D721Med (cell line): Measurements from ENCODE around the gene COL4A1.

Experiments
- DNase-seq: peaks from one replicate; pipeline ENCODE4 v3.0.0; 2011; ENCODE audit warnings: low spot score; ENCODE audit not compliant: insufficient read length
- FAIRE-seq: peaks from 2 replicates; lab custom pipeline; 2011; peaks lifted over from hg19 to GRCh38; lab: Jason Lieb, UNC
- CTCF ChIP-seq: IDR thresholded peaks from 2 replicates; pipeline ENCODE4 v1.5.1; 2012; ENCODE audit warnings: mild to moderate bottlenecking, control low read depth; ENCODE audit not compliant: insufficient read depth; ENCODE audit errors: missing control alignments

The COL4A1 gene

GRCh38 chr13:110297011-110297410 is 9.9 kb downstream of the COL4A1 start:
- no peak for FAIRE-seq
- no peak for TF ChIP-seq CTCF

GRCh38 chr13:110294622-110295021 is 12.3 kb downstream of the COL4A1 start:
- FAIRE-seq (no peak), DNase-seq (no peak)
- no peak for TF ChIP-seq CTCF

More at GRCh38 chr13:110297011-110297410, 9.9 kb downstream of the COL4A1 start:
- DNase-seq, result no peak

- DNase-seq, result no peak
- no peak for FAIRE-seq
- TF ChIP-seq CTCF, result no peak
Measured at GRCh38 chr13:110294146-110294545, 12.8 kb downstream of the COL4A1 start.

- FAIRE-seq (no peak), DNase-seq (no peak)
- TF ChIP-seq CTCF, result no peak
Measured at GRCh38 chr13:110293649-110294048, 13.3 kb downstream of the COL4A1 start.

DNA sequence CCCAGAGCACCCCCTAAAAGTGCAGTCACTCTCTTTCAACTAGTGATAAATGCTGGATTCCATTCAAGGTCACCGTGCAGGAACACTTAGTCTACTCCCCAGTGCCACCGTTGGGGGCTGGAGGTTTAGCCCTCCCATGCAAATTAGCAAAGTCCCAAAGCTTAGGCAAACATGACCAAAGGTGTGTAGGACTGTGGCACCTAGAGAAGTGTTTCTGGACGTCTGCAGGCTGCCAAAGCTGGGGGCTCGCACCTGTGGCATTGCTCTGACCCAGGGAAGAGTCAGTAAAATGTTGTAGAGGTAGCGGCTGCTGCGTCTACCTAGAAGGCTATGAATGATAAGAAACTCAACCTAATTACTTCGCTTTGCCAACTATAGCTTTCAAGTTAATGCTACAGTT is 13.9 kb downstream of the COL4A1 start:
- FAIRE-seq (no peak), DNase-seq (no peak)
- TF ChIP-seq CTCF, result no peak

- FAIRE-seq (no peak), DNase-seq (no peak)
- TF ChIP-seq CTCF, result no peak
Measured at GRCh38 chr13:110291286-110291685, 15.7 kb downstream of the COL4A1 start.

DNA sequence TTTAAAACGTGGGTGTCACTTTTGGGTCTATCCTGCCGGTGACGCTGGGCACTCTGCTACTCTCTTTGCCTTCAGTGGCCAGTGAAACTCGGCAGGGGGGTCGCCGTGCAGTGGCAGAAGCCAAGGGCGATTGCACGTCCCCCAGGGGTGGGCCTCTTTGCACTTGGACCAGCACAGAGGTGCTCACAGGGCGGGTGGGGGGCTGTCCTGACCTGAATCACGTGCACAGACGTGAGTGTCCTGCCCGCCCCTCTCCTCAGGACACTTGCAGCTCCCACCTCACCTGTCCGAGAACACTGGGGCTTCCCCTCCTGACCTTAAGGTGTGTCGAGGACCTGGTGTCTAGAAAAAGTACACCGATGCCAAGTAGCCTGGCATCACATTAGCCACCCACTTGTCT is 16.1 kb downstream of the COL4A1 start:
- TF ChIP-seq CTCF, result no peak
- no peak for FAIRE-seq
- no peak for DNase-seq
